ENCODE measurements around the gene UNC93B1. TPM values are rescaled to one million over a fixed set of nuclear protein-coding genes. Genes with fewer than 3 reads are reported as not detected.

UNC93B1 gene
- total RNA-seq, 4 donors from 2014 or later: 43.5 to 75.9 (median 44.2) TPM

GRCh38 chr11:68027667-68028066 lies 23.8 kb upstream of the UNC93B1 start:
- Histone ChIP-seq H3K27ac (no peak overlapping the region), H3K9me3 (peaks cover 0 to 22% (median 0%) of the 10 kb centered on the region in 4 donors), H3K27me3 (no peaks in the 10 kb centered on the region), H3K4me1 (peaks cover 0 to 27% (median 16%) of the 10 kb centered on the region in 4 donors), H3K36me3 (peaks cover 0 to 61% (median 0%) of the 10 kb centered on the region in 3 donors), H3K4me3 (no peak overlapping the region)
- TF ChIP-seq POLR2A (IDR thresholded peaks at IDR 0.05): no peak
- no peak for TF ChIP-seq EP300 (IDR thresholded peaks at IDR 0.05)
- no peak for TF ChIP-seq CTCF (IDR thresholded peaks at IDR 0.05)
- WGBS, 2 donors: 89 to 94% methylated on average over 20 to 21 of the region's 21 CpGs
- no peak for DNase-seq (ENCODE audit: low spot score in 2 of 2)

- peaks cover 0 to 68% (median 0%) of the 10 kb centered on the region in 3 donors for H3K36me3 ChIP-seq
- no peaks in the 10 kb centered on the region for H3K27me3 ChIP-seq
- no peak overlapping the region for H3K4me3 ChIP-seq
- no peak for DNase-seq (ENCODE audit: low spot score in 2 of 2)
- TF ChIP-seq EP300 (IDR thresholded peaks at IDR 0.05) (no peak), POLR2A (IDR thresholded peaks at IDR 0.05) (no peak), CTCF (IDR thresholded peaks at IDR 0.05) (no peak)
- peaks cover 0 to 22% (median 0%) of the 10 kb centered on the region in 4 donors for H3K9me3 ChIP-seq
- H3K4me1 ChIP-seq: peaks cover 0 to 16% (median 8%) of the 10 kb centered on the region in 4 donors
- H3K27ac ChIP-seq: no peak overlapping the region
- WGBS, 2 donors: 86 to 88% methylated on average over 14 to 18 of the region's 18 CpGs
These were observed 22.7 kb upstream of the UNC93B1 start for GRCh38 chr11:68026391-68027105.

- TF ChIP-seq EP300 (IDR thresholded peaks at IDR 0.05): no peak
- no peak for TF ChIP-seq POLR2A (IDR thresholded peaks at IDR 0.05)
- no peak for TF ChIP-seq CTCF (IDR thresholded peaks at IDR 0.05)
- no peak for DNase-seq (ENCODE audit: low spot score in 2 of 2)
- H3K36me3 ChIP-seq: peaks cover 0 to 73% (median 0%) of the 10 kb centered on the region in 3 donors
- H3K4me1 ChIP-seq: peaks cover 0 to 21% (median 2%) of the 10 kb centered on the region in 4 donors
- H3K27me3 ChIP-seq: no peaks in the 10 kb centered on the region
- H3K4me3 ChIP-seq: no peak overlapping the region
- WGBS, 2 donors: 75 to 78% methylated on average over 5 of the region's 5 CpGs
- H3K9me3 ChIP-seq: peaks cover 0 to 22% (median 0%) of the 10 kb centered on the region in 4 donors
- H3K27ac ChIP-seq: no peak overlapping the region
These were observed 21.1 kb upstream of the UNC93B1 start for GRCh38 chr11:68025047-68025446.

- H3K36me3 ChIP-seq: peaks cover 0 to 77% (median 0%) of the 10 kb centered on the region in 3 donors
- TF ChIP-seq POLR2A (IDR thresholded peaks at IDR 0.05): no peak
- TF ChIP-seq EP300 (IDR thresholded peaks at IDR 0.05): no peak
- TF ChIP-seq CTCF (IDR thresholded peaks at IDR 0.05): no peak
- no peaks in the 10 kb centered on the region for H3K27me3 ChIP-seq
- H3K27ac ChIP-seq: no peak overlapping the region
- H3K4me1 ChIP-seq: peaks cover 0 to 23% (median under 1%) of the 10 kb centered on the region in 4 donors
- peaks cover 0 to 22% (median 0%) of the 10 kb centered on the region in 4 donors for H3K9me3 ChIP-seq
- WGBS, 2 donors: 90 to 94% methylated on average over 5 of the region's 5 CpGs
- no peak for DNase-seq (ENCODE audit: low spot score in 2 of 2)
- H3K4me3 ChIP-seq: no peak overlapping the region
These were observed 20.6 kb upstream of the UNC93B1 start for GRCh38 chr11:68024508-68024907.

GRCh38 chr11:68022531-68022930 lies 18.6 kb upstream of the UNC93B1 start:
- Histone ChIP-seq H3K36me3 (peaks cover 0 to 70% (median 0%) of the 10 kb centered on the region in 3 donors), H3K27ac (no peak overlapping the region), H3K27me3 (no peaks in the 10 kb centered on the region), H3K9me3 (peaks cover 0 to 22% (median 0%) of the 10 kb centered on the region in 4 donors), H3K4me1 (peaks cover 0 to 36% (median 5%) of the 10 kb centered on the region in 4 donors), H3K4me3 (no peak overlapping the region)
- TF ChIP-seq EP300 (IDR thresholded peaks at IDR 0.05): no peak
- TF ChIP-seq CTCF (IDR thresholded peaks at IDR 0.05): no peak
- TF ChIP-seq POLR2A (IDR thresholded peaks at IDR 0.05): no peak
- WGBS, 2 donors: 81 to 84% methylated on average over 6 to 13 of the region's 13 CpGs
- DNase-seq (ENCODE audit: low spot score in 2 of 2): no peak
